GM12878 (cell line): ENCODE measurements around the gene POLR3A. TPM values are rescaled to one million over a fixed set of nuclear protein-coding genes. Genes with fewer than 3 reads are reported as not detected.

Source experiments
- ATAC-seq: fragments of 200-7000 bp; cut with Tn5 transposase; 3 replicates; pipeline ENCODE4 v1.9.1; 2020; ENCODE audit warnings: mild to moderate bottlenecking, moderate library complexity
- BruUV-seq: library from RNA; stranded (reverse); fragments of 400-500 nt; replicated peaks from 2 replicates; lab custom pipeline; 2021; lab: Mats Ljungman, UMichigan
- CTCF ChIA-PET: fragments of 300-600 bp; sonication (Branson Sonifier 250); formaldehyde crosslinking; extraction: SDS; loops from one replicate; lab custom pipeline; 2021; ENCODE audit warnings: inconsistent platforms; lab: Yijun Ruan, JAX
- POLR2A ChIA-PET: fragments of 350-600 bp; formaldehyde crosslinking; extraction: SDS; loops from one replicate; lab custom pipeline; 2021; ENCODE audit warnings: inconsistent platforms; lab: Charles Lee
- RAD21 ChIA-PET: fragments of 300-600 bp; sonication (Branson Sonifier 250); formaldehyde crosslinking; loops from one replicate; lab custom pipeline; 2023; ENCODE audit warnings: antibody characterized with exemption; ENCODE audit not compliant: unreplicated experiment; lab: Charles Lee
- SMC1A ChIA-PET: fragments of 300-600 bp; sonication (Branson Sonifier 250); formaldehyde crosslinking; loops from one replicate; lab custom pipeline; 2023; ENCODE audit not compliant: unreplicated experiment, uncharacterized antibody; lab: Charles Lee
- DNase-seq: peaks from one replicate; pipeline ENCODE4 v3.0.0-alpha.2; 2011; ENCODE audit warnings: low read depth, low spot score
- FAIRE-seq: peaks from 3 replicates; lab custom pipeline; 2011; peaks lifted over from hg19 to GRCh38; lab: Jason Lieb, UNC
- H2AFZ ChIP-seq: 2 replicates; pipeline ENCODE4 v1.6.0; 2011; ENCODE audit warnings: low read depth, low read length, control low read depth; ENCODE audit not compliant: control insufficient read depth
- H3K27ac ChIP-seq: 2 replicates; pipeline ENCODE4 v1.5.1; 2011; ENCODE audit warnings: control low read depth; ENCODE audit not compliant: control insufficient read depth, insufficient read depth
- H3K27me3 ChIP-seq, 2 experiments: replicated peaks in 1 of 2; 2 replicates each; pipeline versions ENCODE4 v1.6.0 to v1.6.1; 2011; ENCODE audit warnings: low read length in 1 of 2; ENCODE audit not compliant: control insufficient read depth in 2 of 2, insufficient read depth in 2 of 2
- H3K36me3 ChIP-seq, 2 experiments: 2 replicates each; pipeline ENCODE4 v1.5.1; 2011; ENCODE audit warnings: low read length in 1 of 2; ENCODE audit not compliant: control insufficient read depth in 2 of 2, insufficient read depth in 2 of 2
- H3K4me1 ChIP-seq: 2 replicates; pipeline ENCODE4 v1.6.1; 2011; ENCODE audit warnings: mild to moderate bottlenecking, low read length, moderate library complexity, mixed read lengths; ENCODE audit not compliant: control insufficient read depth, insufficient read depth
- H3K4me2 ChIP-seq: 2 replicates; pipeline ENCODE4 v1.6.0; 2011; ENCODE audit warnings: control low read depth; ENCODE audit not compliant: control insufficient read depth, insufficient read depth
- H3K4me3 ChIP-seq: fragments of 200-600 bp; sonication (generic); 2 replicates; pipeline ENCODE4 v1.5.1; 2016
- H3K79me2 ChIP-seq: 2 replicates; pipeline ENCODE4 v1.6.0; 2011; ENCODE audit warnings: low read length; ENCODE audit not compliant: control insufficient read depth, insufficient read depth
- H3K9ac ChIP-seq: 2 replicates; pipeline ENCODE4 v1.8.0; 2011; ENCODE audit warnings: low read length, control low read depth, mixed read lengths; ENCODE audit not compliant: control insufficient read depth, insufficient read depth
- H3K9me3 ChIP-seq: replicated peaks from 3 replicates; pipeline ENCODE4 v1.5.1; 2011; ENCODE audit warnings: mild to moderate bottlenecking, low read length; ENCODE audit not compliant: control insufficient read depth, insufficient read depth
- H4K20me1 ChIP-seq: 2 replicates; pipeline ENCODE4 v1.6.0; 2011; ENCODE audit not compliant: control insufficient read depth, insufficient read depth
- ATF7 ChIP-seq: fragments of 450-650 bp; IDR thresholded peaks from 2 replicates; pipeline ENCODE4 v1.6.1; 2016; ENCODE audit warnings: low read depth, mild to moderate bottlenecking
- BMI1 ChIP-seq: fragments of 450-650 bp; IDR thresholded peaks from 2 replicates; pipeline ENCODE4 v1.6.1; 2016; ENCODE audit warnings: mild to moderate bottlenecking, moderate library complexity, borderline replicate concordance
- CHD4 ChIP-seq: fragments of 200-600 bp; sonication (generic); IDR thresholded peaks from 2 replicates; pipeline ENCODE4 v1.6.1; 2016; ENCODE audit warnings: mild to moderate bottlenecking
- KLF5 ChIP-seq: fragments of 450-650 bp; IDR thresholded peaks from 2 replicates; pipeline ENCODE4 v1.6.1; 2014; ENCODE audit warnings: mild to moderate bottlenecking; ENCODE audit not compliant: partially characterized antibody
- MEF2A ChIP-seq: IDR thresholded peaks from 2 replicates; pipeline ENCODE4 v1.6.1; 2011; ENCODE audit warnings: low read depth, mild to moderate bottlenecking, low read length, moderate library complexity; ENCODE audit not compliant: insufficient read depth
- NBN ChIP-seq: fragments of 450-650 bp; IDR thresholded peaks from 2 replicates; pipeline ENCODE4 v1.6.1; 2016
- POU2F2 ChIP-seq: IDR thresholded peaks from 3 replicates; pipeline ENCODE4 v1.6.1; 2011; ENCODE audit warnings: low read depth, mild to moderate bottlenecking, low read length, borderline replicate concordance
- RCOR1 ChIP-seq: conservative IDR thresholded peaks from 2 replicates; pipeline ENCODE4 v1.6.1; 2012; ENCODE audit warnings: low read depth, low read length, improper control_type of control experiment
- RUNX3 ChIP-seq: IDR thresholded peaks from 2 replicates; pipeline ENCODE4 v1.6.1; 2012; ENCODE audit warnings: low read length, inconsistent platforms
- SRF ChIP-seq, 2 experiments: IDR thresholded peaks; 2 replicates each; pipeline ENCODE4 v1.6.1; 2011; ENCODE audit warnings: low read depth in 2 of 2, low read length in 2 of 2, mild to moderate bottlenecking in 1 of 2, moderate library complexity in 1 of 2
- SUPT20H ChIP-seq: IDR thresholded peaks from 2 replicates; pipeline ENCODE4 v1.6.1; 2011; ENCODE audit warnings: low read depth, mild to moderate bottlenecking, low read length, moderate library complexity, borderline replicate concordance; ENCODE audit not compliant: control insufficient read depth
- WGBS: methylation state at CpG from one replicate; pipeline ENCODE4 v1.1.6; 2016; ENCODE audit warnings: low lambda C conversion rate; ENCODE audit not compliant: insufficient replicate concordance, insufficient coverage; ENCODE audit errors: missing lambda C conversion rate; 5-methylcytosine and 5-hydroxymethylcytosine counted together
- in situ Hi-C: fragments of 300-500 bp; cut with MboI; formaldehyde crosslinking; loops from 9 replicates; pipeline ENCODE4 v1.14.3; 2018; ENCODE audit warnings: mixed read lengths
- intact Hi-C: fragments of 100-400 bp; cut with micrococcal nuclease; formaldehyde crosslinking; loops from one replicate; pipeline ENCODE4 v1.14.2; 2022; ENCODE audit not compliant: unreplicated experiment
- polyA plus RNA-seq, 11 experiments: library from polyadenylated mRNA; depleted of rRNA in 4 of 11; unstranded in 6 of 11; stranded (reverse) in 5 of 11; fragments of >200 nt; fragmentation: Nextera tagmentation in 4 of 11; fragmentation: Illumina TruSeq in 1 of 11; extraction: Ambion mirVana in 4 of 11; extraction: Trizol in 1 of 11; gene quantifications; 1 replicate in 1 of 11; 2 replicates in 10 of 11; pipeline versions ENCODE4 v1.2.1 to v1.2.3, GENCODE V29; 2011 to 2016; ENCODE audit warnings: inconsistent platforms in 2 of 11, missing spikeins in 2 of 11, low read depth in 1 of 11
- total RNA-seq, 4 experiments: library from RNA; depleted of rRNA in 3 of 4; stranded (reverse); fragments of >200 nt in 3 of 4; fragmentation: Illumina TruSeq in 1 of 4; extraction: Trizol in 1 of 4; gene quantifications; 2 replicates each; pipeline versions ENCODE4 v1.2.1 to v1.2.3, GENCODE V29; 2013 to 2021
- TF ChIP-seq, protein P1 (sequence below): fragments of 450-650 bp; formaldehyde crosslinking; IDR thresholded peaks from 2 replicates; pipeline ENCODE4 v1.4.0; 2020; ENCODE audit warnings: mild to moderate bottlenecking, moderate library complexity

Gene POLR3A
- total and polyA plus RNA-seq, 10 of the 15 experiments (the other 5 are each of a cell fraction or from before 2014, with no cell fraction given) = 5.4 to 20.4 (median 14.4) TPM

GRCh38 chr10:77970869-77971803 is 58.2 kb downstream of the POLR3A start:
- Histone ChIP-seq H3K79me2 (no peaks in the 10 kb centered on the region), H2AFZ (peak overlapping the region; percentile 24; the same call in 1 of the 2 replicates), H3K4me3 (no peak overlapping the region), H3K9me3 (no peaks in the 10 kb centered on the region), H3K4me1 (0 out of 2 replicates have a peak, but pooled peaks cover 5% of the 10 kb centered on the region), H3K27me3 (no peaks in the 10 kb centered on the region), H3K9ac (no peak overlapping the region), H4K20me1 (no peaks in the 10 kb centered on the region), H3K4me2 (no peak overlapping the region), H3K27ac (peak overlapping the region; percentile 30), H3K36me3 (peaks cover 0 to 2% of the 10 kb centered on the region in 2 experiments; a peak in 3 of 4 replicates)
- 42% methylated on average over 7 of the region's 7 CpGs for WGBS
- in situ Hi-C loops (no loop called here), intact Hi-C loops (loop anchor here (5.0 kb wide), 1 partner anchor 124 kb away; no protein-coding TSS in a partner anchor)
- DNase-seq (no peak), ATAC-seq (peak; percentile 38; the same call in 2 of the 3 replicates), FAIRE-seq (no peak)
- no TSS peak for BruUV-seq
- ChIA-PET RAD21 (no interaction called here), SMC1A (no interaction called here), POLR2A (no interaction called here), CTCF (no interaction called here)
- TF ChIP-seq MEF2A (peak; percentile 55; the same call in 1 of the 2 replicates), BMI1 (no peak)

- POLR2A ChIA-PET = no interaction called here
- CTCF ChIA-PET = interaction anchor here (1.2 to 1.3 kb wide), 2 partner anchors 34 to 122 kb away, joined by 3 to 4 read pairs; no protein-coding TSS in a partner anchor
- RAD21 ChIA-PET = no interaction called here
Observed at GRCh38 chr10:77969114-77969513, 60.2 kb downstream of the POLR3A start.

More at GRCh38 chr10:77969114-77969513, 60.2 kb downstream of the POLR3A start:
- H3K27ac ChIP-seq = no peak overlapping the region
- TF ChIP-seq KLF5 = no peak
- TF ChIP-seq NBN = no peak
- TF ChIP-seq RCOR1 = no peak
- no peak for TF ChIP-seq POU2F2
- TF ChIP-seq RUNX3 = no peak
- TF ChIP-seq ATF7 = no peak
- no peak for TF ChIP-seq SUPT20H
- no peak for TF ChIP-seq SRF (IDR thresholded peaks at IDR 0.05; ENCODE audit: low read depth in 2 of 2, low read length in 2 of 2)
- TF ChIP-seq CHD4 = no peak
- TF ChIP-seq, protein P1, sequence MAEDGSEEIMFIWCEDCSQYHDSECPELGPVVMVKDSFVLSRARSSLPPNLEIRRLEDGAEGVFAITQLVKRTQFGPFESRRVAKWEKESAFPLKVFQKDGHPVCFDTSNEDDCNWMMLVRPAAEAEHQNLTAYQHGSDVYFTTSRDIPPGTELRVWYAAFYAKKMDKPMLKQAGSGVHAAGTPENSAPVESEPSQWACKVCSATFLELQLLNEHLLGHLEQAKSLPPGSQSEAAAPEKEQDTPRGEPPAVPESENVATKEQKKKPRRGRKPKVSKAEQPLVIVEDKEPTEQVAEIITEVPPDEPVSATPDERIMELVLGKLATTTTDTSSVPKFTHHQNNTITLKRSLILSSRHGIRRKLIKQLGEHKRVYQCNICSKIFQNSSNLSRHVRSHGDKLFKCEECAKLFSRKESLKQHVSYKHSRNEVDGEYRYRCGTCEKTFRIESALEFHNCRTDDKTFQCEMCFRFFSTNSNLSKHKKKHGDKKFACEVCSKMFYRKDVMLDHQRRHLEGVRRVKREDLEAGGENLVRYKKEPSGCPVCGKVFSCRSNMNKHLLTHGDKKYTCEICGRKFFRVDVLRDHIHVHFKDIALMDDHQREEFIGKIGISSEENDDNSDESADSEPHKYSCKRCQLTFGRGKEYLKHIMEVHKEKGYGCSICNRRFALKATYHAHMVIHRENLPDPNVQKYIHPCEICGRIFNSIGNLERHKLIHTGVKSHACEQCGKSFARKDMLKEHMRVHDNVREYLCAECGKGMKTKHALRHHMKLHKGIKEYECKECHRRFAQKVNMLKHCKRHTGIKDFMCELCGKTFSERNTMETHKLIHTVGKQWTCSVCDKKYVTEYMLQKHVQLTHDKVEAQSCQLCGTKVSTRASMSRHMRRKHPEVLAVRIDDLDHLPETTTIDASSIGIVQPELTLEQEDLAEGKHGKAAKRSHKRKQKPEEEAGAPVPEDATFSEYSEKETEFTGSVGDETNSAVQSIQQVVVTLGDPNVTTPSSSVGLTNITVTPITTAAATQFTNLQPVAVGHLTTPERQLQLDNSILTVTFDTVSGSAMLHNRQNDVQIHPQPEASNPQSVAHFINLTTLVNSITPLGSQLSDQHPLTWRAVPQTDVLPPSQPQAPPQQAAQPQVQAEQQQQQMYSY (CRISPR knock-in tag) = no peak
- TF ChIP-seq, all 136 proteins: peak for 0
- ATAC-seq = no peak
- no peak overlapping the region for H3K9ac ChIP-seq
- H2AFZ ChIP-seq = no peak overlapping the region
- SMC1A ChIA-PET = no interaction called here
- H3K4me1 ChIP-seq = 0 out of 2 replicates have a peak, but pooled peaks cover 5% of the 10 kb centered on the region
- no peaks in the 10 kb centered on the region; the same call in 2 of the 3 replicates for H3K9me3 ChIP-seq
- no peak for DNase-seq
- no peaks in the 10 kb centered on the region for H3K79me2 ChIP-seq
- H3K4me2 ChIP-seq = no peak overlapping the region
- 85% methylated on average over 4 of the region's 4 CpGs for WGBS
- no peak for FAIRE-seq
- in situ Hi-C loops = no loop called here
- intact Hi-C loops = no loop called here
- no peaks in the 10 kb centered on the region for H3K27me3 ChIP-seq
- H4K20me1 ChIP-seq = no peaks in the 10 kb centered on the region
- H3K36me3 ChIP-seq = no peaks in the 10 kb centered on the region; a peak in 1 of 4 replicates
- no TSS peak for BruUV-seq
- H3K4me3 ChIP-seq = no peak overlapping the region
